Activated naive CD4-positive, alpha-beta T cell treated with anti-CD3 and anti-CD28 coated beads, Interleukin-2, amount 50 U/mL, for 16 hours (primary cell): Measurements from ENCODE around the gene ANKRD40CL.

Source experiments
- DNase-seq: peaks from one replicate; pipeline ENCODE4 v3.0.0-alpha.2; 2020

ANKRD40CL gene

GRCh38 chr17:50785946-50786570, 18.7 kb upstream of the ANKRD40CL start:
- no peak for DNase-seq

- no peak for DNase-seq
These were observed 17.8 kb upstream of the ANKRD40CL start for GRCh38 chr17:50785126-50785525.

DNA sequence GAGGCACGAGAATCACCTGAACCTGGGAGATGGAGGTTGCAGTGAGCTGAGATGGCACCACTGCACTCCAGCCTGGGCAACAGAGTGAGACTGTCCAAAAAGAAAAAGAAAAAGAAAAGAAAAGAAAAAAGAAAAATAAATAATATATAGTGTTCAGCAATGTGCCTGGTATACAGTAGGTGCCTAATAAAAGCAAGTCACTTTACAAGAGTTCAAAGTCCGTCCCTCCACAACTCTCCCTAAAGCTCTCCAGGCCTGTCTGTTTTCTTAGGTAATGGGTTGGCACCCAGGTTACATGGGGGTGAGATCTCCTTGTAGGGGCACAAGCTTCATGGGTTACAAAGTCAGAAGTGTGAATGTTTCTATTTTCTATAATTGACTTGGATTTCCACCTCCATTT, 16.6 kb upstream of the ANKRD40CL start:
- DNase-seq = no peak

DNA sequence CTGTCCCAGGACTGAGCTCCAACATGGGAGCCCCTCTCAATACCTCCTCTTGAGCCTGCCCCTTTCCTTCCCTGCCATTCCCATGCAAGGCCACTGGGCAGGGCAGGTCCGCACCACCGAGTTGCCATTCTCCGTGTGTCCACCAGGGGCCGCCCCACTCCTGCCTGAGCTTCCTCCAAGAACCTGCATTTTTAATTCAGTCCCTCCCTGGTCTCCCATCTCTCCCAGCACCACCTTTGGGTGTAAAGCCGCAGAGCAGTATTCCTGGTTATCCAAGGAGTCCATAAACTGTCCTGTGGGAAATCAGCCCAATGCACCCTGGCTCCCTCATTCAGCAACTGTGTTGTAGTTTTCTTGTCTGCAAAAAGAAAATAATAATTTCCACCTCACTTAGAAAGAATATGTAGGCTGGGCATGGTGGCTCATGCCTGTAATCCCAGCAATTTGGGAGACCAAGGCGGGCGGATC, 15.9 kb upstream of the ANKRD40CL start:
- DNase-seq = peak; percentile 76

DNA sequence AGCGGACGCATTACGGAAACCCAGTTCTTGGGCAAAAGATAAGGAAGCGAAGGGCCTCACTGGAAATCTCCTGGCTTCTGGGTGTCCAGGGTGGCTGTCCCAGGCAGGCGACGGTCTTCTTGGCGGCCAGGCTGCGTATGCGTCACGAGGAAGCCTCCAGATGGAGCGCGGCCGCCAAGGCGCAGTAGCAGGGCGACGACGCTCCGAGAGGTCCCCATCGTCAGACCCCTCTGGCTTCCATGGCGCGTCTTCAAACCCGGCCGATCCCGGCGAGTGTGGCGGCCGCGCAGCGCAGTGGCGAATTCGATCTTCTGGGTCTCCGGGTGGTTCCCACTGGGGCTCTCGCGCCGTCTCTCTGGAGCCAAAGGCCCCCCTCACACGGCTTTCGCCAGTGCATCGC, 13.8 kb upstream of the ANKRD40CL start:
- no peak for DNase-seq

DNA sequence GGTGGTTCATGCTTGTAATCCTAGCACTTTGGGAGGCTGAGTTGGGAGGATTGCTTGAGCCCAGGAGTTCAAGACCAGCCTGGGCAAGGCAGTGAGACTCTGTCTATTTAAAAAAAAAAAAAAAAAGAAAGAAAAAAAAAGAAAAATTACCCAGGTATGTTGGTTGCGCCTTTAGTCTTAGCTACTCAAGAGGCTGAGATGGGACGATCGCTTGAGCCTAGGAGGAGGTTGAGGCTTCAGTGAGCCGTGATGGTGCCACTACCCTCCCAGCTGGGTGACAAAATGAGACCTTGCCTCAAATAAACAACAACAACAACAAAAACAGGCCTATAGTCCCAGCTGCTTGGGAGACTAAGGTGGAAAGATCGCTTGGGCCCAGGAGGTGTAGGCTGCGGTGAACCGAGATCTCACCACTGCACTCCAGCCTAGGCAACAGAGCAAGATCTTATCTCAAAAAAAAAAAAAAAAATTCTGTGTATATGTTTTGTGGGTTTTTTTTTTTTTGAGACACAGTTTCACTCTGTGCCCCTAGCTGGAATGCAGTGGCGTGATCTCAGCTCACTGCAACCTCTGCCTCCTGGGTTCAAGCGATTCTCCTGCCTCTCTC, 12.5 kb upstream of the ANKRD40CL start:
- no peak for DNase-seq

DNA sequence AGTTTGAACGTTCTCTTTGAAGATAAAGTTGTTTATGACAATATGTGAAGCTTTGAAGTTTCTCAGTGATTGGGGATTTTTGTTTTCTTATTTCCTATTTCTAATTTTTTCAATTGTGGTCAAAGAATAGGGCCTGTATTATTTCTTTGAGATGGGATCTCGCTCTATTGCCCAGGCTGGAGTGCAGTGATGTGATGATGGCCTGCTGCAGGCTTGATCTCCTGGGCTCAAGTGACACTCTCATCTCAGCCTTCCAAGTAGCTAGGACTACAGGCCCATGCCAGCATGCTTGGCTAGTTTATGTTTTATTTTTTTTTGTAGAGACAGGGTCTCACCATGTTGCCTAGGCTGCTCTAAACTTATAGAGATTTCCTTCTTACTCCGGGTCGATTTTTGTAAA, 11.7 kb upstream of the ANKRD40CL start:
- no peak for DNase-seq

GRCh38 chr17:50778471-50778870, 11.2 kb upstream of the ANKRD40CL start:
- no peak for DNase-seq

GRCh38 chr17:50775926-50776325, 8.6 kb upstream of the ANKRD40CL start:
- DNase-seq = no peak

- no peak for DNase-seq
These were observed 7.0 kb upstream of the ANKRD40CL start for GRCh38 chr17:50774225-50774803.

- DNase-seq = no peak
These were observed 4.9 kb upstream of the ANKRD40CL start for GRCh38 chr17:50771991-50772785.

- DNase-seq = no peak
These were observed 3.0 kb upstream of the ANKRD40CL start for GRCh38 chr17:50770346-50770745.

DNA sequence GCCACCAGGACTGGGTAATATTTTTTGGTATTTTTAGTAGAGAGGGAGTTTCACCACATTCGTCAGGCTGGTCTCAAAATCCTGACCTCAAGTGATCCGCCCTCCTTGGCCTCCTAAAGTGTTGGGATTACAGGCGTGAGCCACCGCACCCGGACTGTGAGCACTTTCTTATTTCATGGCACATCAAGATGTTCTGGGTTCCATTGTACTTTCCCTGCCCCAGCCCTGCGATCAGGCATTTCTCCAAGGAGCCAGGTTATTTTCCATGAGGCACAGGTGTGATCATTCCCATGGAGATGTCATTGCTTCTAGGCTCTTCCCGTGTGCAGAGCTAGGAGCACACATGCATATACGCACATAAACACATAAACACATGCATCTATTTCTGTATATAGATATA, 2.6 kb upstream of the ANKRD40CL start:
- no peak for DNase-seq

DNA sequence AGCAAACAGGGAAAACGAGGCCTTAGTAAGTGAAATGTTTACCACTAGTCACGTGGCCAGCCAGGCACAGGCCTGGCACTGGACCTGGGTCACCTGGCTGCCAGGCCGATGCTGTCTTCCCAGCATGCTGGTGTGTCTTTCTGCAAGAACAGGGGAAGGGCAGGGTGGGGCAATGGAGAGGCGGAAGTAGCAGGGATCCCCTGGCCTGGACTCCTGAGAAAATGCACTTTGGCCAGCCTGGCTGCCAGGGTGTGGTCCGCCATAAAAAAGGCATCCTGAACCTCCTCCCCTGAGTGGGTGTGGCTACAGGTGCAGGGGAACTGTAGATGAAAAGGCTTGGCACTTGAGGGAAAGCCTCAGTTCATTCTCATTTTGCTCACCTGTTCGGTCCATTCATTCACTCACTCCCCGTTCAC, 1.0 kb upstream of the ANKRD40CL start:
- no peak for DNase-seq

DNA sequence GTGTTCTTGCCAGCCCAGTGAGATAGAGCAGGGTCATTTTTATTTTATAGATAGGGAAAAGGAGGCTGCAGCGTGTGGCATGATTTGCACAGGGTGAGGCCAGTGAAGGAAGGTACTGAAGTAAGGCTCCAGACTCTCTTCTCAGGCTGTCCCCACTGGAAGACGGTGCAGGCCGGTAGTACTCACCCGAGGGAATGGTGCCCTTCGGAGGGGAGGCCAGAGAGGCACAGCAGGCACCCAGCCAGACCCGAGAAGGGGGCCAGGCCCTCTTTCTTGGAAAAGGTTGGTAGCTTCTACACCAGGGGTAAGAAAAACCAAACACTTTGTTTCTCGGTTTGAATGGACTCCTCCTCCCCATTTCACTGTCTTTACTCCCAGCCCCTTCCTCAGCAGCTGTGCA, 288 bp downstream of the ANKRD40CL start:
- no peak for DNase-seq

- no peak for DNase-seq
These were observed 895 bp downstream of the ANKRD40CL start for GRCh38 chr17:50766222-50767023.

DNA sequence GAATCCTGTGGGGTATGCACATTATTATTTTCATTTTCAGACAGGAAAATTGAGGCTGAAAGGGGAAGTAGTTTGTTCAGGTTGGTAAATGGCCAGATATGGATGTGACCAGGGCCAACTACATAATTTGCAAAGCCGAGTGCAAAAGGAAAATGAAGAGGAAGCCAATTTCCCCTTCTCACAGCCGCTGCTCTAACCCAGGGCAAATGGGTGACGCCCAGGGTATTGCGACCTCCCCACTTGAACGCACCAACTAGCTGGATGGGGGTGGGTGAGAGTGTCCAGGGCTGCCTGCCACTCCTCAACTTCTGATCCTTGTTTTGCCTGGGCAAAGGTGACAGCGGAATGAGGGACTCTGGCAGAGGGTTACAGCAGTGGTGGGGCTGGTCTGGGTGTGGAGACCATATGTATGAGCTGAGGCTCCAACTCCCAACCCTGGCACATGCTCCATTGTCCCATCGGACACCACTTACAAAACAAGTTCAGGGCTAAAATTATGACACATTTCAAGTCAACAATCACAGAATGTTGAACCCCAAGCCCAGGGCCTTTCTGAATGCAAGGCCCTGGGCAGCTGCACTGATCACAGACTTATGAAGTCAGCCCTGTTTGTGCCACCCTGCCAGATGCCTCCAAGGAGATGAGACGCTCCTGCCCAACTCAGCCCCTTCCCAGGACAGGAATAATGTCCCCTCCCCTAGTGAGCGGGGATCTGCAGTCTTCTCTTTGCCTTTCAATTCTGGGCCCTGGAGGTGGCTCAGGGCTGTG, 1.7 kb downstream of the ANKRD40CL start:
- no peak for DNase-seq

DNA sequence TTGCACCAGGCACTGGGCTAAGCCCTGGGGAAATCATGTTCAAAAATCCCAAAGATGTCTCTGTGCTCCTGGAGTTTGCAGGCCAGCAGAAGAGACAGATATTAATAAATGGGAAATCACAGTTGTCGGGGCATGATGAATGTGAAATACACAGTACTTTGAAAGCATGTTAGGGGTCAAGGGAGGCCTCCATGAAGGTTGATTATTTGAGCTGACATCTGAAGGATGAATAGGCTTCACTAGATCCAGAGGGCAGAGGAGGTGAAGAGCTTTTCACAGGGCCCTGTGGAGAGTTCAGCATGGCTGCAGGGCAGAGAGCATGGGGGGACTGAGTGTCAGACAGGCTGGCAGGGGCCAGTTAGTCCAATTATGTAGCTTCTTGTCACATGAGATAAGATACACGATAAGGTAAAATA, 2.6 kb downstream of the ANKRD40CL start:
- DNase-seq = no peak

DNA sequence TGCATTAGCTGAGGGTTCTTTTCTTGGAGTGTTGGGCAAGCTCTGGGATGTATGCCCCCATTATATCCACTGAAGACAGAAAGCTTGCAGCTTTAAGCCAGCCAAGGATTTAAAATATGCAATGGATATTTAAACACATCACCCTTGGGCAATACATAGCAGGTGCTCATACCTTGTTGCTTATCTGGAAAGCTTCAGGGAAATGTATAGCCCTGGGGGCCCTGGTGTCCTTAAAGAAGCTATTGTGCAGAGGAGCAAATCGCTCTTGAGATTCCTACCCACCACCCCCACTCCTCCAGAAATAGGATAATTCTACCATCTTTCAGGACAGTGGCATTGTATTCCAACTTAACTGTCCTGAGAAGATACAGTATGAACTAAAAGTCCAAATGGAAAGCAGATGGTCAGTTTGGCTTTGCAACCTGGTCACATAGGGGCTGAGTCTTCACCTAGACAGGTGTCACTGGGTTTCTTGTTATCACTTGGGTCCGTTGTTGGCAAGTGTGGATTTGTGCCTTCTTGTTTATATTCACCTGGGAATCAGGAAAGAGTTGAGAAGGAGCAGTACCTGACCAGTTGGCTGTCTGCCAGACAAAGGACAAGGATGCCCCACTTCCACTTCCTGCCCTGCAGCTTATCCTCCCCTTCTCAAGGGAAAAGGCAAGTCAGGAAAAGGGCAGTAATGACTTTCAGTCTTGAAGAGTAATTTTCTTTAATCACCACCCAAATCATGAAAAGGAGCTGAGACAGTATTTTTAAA, 3.4 kb downstream of the ANKRD40CL start:
- DNase-seq = no peak

DNA sequence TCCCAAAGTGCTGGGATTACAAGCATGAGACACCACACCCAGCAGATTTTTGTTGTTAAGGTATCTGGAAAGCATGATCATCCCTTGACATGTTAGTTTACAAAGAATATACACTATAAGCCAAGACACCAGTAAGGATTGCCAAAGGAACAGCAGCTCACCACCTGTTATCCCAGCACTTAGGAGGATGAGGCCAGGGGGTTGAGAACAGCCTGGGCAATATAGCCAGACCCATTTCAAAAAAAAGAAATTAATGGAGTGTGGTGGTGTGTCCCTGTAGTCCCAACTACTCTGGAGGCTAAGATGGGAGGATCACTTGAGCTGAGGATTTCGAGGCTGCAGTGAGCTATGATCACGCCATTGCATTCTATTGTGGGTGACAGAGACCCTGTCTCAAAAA, 5.1 kb downstream of the ANKRD40CL start:
- DNase-seq = no peak

- DNase-seq = no peak
These were observed 8.3 kb downstream of the ANKRD40CL start for GRCh38 chr17:50758989-50759544.
